22Rv1 (cell line): ENCODE results near the gene EVC.

ENCODE experiments used
- ZFX ChIP-seq: fragments of 450-650 bp; IDR thresholded peaks from 2 replicates; pipeline ENCODE4 v1.6.1; 2017; ENCODE audit warnings: antibody characterized with exemption, borderline replicate concordance
- TF ChIP-seq, protein P1 (sequence below): fragments of 450-650 bp; IDR thresholded peaks from 2 replicates; pipeline ENCODE4 v1.5.1; 2017; ENCODE audit warnings: mild to moderate bottlenecking

GRCh38 chr4:5821665-5822358 lies 110.8 kb downstream of the EVC start:
- TF ChIP-seq, protein P1, sequence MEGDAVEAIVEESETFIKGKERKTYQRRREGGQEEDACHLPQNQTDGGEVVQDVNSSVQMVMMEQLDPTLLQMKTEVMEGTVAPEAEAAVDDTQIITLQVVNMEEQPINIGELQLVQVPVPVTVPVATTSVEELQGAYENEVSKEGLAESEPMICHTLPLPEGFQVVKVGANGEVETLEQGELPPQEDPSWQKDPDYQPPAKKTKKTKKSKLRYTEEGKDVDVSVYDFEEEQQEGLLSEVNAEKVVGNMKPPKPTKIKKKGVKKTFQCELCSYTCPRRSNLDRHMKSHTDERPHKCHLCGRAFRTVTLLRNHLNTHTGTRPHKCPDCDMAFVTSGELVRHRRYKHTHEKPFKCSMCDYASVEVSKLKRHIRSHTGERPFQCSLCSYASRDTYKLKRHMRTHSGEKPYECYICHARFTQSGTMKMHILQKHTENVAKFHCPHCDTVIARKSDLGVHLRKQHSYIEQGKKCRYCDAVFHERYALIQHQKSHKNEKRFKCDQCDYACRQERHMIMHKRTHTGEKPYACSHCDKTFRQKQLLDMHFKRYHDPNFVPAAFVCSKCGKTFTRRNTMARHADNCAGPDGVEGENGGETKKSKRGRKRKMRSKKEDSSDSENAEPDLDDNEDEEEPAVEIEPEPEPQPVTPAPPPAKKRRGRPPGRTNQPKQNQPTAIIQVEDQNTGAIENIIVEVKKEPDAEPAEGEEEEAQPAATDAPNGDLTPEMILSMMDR: peak; percentile 76
- no peak for TF ChIP-seq ZFX
